HG03280 (cell line): ENCODE results near the gene NAB2.

Source experiments
- ATAC-seq: cut with Tn5 transposase; IDR thresholded peaks from one replicate; pipeline ENCODE4 v1.9.1; 2021; ENCODE audit warnings: mild to moderate bottlenecking, moderate library complexity; ENCODE audit not compliant: unreplicated experiment

Gene NAB2

DNA sequence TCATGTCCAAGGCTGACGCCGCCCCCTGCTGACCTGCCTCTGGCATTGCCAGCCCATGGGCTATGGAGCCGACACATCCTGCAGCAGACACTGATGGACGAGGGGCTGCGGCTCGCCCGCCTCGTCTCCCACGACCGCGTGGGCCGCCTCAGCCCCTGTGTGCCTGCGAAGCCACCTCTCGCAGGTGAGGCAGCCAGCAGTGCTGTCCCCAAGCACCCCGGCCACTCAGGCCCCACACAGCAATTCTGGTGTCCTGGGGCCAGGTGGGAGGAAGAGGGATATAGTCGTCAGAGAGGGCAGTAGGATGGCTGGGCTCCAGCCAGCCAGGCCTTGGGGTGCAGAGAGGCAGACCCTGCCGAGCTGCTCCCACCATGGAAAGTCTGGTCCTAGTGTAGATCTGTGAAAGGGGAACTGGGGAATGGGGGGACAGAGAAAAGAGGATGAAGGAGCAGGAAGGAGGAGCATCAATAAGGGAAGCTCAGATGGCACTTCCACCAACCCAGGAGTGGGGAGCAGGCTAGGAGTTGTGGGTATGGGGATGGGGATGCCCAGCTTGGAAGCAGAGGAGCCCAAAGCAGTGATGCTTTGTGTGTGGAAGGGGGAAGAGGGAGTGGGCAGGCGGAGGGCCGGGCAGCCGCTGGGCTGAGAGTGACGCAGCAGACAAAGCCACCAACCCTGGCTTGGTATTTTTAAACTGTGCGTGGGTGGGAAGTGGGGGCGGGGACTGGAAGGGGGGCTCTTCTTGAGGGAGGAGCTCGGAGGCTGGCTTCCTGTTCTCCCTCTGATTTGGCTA lies 4.7 kb downstream of the NAB2 start:
- ATAC-seq = no peak

- ATAC-seq = no peak
Observed at GRCh38 chr12:57094208-57095160, 5.6 kb downstream of the NAB2 start.

- ATAC-seq = no peak
Observed at GRCh38 chr12:57095440-57095839, 6.5 kb downstream of the NAB2 start.

DNA sequence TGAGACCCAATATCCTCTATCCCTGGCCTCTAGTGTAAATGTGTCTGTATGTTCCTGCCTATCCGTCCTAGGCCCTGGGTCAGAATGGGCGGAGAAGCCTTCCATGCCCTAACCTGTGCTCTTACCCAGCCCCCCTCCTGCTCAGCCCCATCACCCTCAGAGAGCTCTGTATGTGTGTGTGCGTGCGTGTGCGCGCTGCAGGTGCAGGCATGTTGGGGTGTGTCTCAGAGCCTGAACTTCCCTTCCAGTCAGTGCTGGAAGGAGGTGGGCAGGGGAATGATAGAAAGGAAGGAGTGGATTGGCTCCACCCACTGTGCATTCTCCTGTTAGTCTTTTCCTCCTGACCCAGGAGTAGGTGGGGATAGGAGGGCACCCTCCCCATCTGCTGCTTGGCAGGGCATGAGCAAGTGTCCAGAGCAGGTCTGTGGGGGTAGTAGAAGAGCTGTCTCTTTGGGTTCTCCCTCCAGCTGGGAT lies 7.2 kb downstream of the NAB2 start:
- no peak for ATAC-seq

DNA sequence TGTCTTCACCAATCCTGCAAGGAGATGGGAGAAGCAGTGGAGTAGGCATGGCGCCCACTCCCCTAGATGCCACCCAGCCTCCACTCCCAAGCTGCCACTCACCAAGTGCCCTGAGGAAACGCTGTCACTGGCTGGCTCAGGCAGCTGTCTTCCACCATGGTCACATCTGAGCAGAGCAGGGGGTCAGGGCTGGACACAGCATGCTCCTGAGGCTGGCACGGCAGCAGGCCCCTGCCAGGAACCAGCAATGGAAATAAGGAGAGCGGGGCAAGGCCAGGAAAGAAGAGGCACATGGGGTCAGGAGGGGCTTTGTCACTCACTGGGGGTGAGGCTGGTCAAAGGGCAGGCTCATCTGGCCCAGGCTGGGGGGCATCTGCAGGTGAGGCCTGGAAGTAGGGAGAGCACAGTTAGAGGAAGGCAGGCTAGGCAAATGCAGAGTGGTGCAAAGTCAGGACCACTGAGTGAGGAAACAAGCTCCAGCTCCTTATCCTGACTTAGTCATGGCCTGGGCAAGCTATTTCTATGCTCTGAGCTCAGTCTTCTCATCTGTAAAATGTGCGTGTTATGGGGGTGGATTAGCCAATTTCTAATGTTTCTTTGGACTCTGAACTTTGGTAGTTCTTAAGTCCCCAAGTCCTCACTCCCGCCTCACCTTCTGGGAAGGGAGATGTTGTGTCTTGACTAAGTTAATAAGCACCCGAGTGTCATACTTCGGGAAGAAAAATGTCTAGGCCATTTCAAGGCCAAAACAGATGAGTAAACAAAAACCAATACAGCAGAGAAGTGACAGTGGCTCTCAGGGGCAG lies 8.0 kb downstream of the NAB2 start:
- no peak for ATAC-seq

DNA sequence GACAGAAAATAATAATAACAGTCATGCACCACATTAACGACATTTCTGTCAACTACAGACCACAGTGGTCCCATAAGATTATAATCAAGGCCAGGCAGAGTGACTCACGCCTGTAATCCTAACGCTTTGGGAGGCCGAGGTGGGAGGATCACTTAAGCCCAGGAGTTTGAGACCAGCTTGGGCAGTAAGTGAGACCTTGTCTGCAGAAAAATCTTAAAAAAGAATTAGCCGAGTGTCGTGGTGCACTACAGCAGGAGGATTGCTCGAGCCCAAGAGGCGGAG lies 8.6 kb downstream of the NAB2 start:
- ATAC-seq = no peak

GRCh38 chr12:57098546-57098945 lies 9.6 kb downstream of the NAB2 start:
- ATAC-seq = no peak

DNA sequence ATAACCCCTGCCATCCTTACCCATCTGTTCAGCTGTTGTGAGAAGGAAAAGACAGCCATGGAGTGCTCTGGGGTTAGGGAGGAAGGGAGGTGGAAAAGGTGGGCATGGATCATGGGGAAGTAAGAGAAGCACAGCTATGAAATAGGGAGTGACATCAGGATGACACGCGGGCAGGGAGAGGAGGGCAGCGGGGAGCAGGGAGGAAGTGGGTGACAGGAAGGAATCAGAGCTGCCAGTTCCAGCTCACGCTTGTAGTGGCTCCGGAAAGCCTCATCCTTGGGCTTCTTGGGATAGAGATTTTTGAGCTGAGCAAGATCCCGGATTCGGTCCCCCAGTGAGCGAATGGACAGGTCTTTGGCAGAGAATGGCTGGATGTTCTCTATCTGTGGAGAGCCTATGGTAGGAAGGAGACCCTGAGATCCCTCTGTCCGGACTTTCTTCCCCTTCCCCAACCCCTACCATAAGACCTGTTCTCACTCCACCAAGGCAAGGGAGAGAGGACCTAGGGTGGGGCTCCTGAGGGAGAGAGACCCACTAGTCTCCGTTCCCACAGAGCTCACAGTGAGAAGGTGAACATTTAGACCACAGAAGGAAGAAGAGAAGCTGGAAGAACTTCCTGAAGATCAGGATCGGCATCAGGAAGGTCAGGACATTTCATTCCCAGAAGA lies 10.3 kb downstream of the NAB2 start:
- ATAC-seq = no peak

- no peak for ATAC-seq
Observed at GRCh38 chr12:57099766-57100165, 10.9 kb downstream of the NAB2 start.

DNA sequence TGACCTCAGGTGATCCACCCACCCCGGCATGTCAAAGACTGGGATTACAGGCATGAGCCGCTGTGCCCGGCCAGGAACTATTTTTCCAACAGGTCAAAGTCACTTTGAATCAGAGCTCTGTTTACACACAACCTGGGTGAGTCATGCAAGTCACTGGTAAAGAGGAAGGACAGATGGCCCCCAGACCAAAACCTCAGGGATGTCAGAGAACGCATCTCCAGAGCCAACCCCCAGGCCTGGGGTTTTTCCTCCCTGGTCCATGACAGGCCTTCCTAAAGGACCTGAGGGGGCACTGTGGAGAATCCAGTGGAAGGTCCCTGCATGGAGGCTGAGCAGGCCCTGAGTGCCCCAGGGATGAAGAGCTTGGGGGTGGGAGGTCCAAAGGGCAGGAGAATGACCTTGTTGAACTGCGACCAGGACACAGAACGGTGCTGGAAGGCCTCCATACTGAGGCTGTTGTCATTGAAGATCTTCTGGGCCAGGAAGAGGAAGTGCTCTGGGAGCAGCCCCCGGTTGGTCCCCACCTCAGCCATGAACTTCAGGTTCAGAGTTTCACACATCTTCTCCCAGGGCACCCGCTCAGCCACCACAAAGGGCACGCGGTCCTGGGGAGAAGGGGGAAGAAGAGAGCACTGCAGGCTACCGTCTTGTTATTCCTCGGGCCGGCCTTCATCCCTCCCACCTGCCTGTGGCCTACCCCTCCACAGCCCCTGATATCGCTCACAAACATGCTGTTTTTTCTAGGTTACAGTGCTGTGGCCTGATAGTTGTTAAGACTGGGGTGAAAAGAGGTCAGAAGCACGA lies 13.2 kb downstream of the NAB2 start:
- no peak for ATAC-seq

- ATAC-seq = no peak
Observed at GRCh38 chr12:57103856-57104255, 14.9 kb downstream of the NAB2 start.

- no peak for ATAC-seq
Observed at GRCh38 chr12:57104292-57104910, 15.5 kb downstream of the NAB2 start.

DNA sequence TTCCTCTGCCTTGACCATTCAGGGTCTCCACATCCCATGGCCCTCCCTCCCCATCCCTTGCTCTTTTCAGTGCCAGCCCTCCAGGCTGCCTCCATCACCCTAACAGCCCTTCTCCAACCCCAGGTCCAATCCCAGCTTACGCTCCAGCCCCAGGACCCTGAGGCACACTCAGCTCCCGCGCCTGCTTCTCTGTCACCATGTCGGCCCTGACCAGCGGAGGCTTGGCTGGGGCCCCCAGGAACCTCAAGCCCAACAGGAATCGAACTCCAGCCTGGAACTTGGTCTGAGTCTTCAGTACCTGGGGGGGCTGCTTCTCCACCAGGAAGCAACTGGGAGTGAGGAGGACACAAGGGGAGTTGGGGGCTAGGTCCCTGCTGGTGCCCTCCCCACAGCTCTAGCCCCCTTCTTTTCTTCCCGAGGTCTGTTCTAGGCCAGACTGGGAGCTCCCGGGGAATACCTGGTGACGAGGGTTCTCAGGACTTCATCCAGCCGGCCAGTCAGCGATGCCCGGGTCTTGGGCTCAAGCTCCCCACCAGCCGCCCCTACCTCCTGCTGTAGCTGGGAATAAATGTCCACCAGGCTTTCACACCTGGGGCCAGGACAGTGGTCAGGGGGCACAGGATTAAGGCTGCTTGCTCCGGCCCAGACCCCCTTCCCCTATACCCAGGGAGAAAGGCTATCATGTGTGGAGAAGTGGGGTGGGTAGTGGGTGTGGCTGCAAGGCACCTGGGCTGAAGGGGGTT lies 16.3 kb downstream of the NAB2 start:
- ATAC-seq = no peak

DNA sequence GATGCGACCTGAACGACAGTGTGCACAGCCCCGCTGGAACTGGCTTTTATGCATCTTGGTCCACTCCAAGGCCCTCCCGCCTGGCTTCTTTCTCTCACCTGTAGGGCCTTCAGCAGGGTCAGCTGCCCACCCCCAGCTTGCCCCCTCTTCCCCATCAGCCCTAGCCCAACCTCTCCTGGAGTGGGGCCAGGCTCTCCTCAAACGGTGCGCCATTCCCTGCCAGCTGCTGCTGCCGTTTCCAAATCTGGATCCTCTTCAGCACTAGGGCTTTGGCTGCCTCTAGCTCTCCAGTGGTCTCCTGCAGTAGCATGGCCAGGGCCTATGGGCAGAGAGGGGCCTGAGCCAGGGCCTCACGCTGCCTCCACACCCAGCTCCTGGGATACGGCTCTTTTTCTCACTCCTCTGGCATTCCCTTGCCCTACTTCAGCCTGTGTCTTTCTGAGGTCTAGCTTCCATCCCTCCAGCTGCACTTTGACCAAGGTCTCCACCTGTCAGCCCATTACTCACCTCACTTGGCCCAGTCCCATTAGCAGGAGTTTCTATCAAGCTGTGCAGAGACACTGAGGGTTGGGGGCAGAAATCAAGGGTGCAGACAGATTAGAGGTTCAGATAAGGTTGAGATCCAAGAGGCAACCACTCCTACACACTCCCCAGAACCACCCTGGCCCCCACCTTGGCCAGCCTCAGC lies 17.3 kb downstream of the NAB2 start:
- ATAC-seq = no peak

DNA sequence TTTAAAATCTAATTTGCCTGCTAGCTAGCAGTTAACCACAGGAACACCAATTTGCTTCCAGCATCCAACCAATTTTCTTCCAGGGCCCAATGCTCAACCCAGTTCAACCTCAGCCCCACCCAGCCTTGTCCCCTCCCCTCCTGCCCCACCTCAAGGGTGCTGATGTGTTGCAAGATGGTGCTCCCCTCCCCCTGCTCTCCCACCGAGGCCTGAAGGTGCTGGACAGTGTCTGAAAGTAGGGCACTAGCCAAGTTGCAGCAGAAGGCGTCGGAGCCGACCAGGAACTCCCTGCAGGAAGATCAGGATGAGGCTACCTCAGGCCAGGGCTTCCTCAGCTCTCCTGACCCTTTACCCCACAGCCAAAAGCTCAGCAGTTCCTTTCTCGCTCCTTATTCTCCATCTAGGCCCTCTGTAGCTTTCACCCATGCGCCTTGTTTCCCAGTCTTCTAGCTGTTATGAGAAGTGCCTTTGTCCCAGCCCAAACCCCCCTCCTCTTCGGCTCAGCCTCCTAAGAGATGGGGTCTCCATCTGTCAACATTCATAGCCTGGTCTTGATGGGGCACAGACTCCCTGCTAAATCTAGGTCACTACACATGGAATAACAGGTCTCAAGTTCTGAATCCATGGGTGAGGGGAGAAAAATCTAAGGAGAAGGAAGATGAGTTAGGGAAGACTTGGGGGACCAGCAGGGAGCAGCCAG lies 18.7 kb downstream of the NAB2 start:
- no peak for ATAC-seq

- ATAC-seq = no peak
Observed at GRCh38 chr12:57109207-57110103, 20.5 kb downstream of the NAB2 start.
